CD4-positive, alpha-beta T cell treated with Interleukin-10 for 1 hour (primary cell): ENCODE results near the gene SMU1.

Experiments
- DNase-seq: peaks from one replicate; pipeline ENCODE4 v3.0.0-alpha.2; 2020

SMU1 gene

GRCh38 chr9:33044162-33044673 is 32.3 kb downstream of the SMU1 start:
- DNase-seq, result peak; percentile 77

- no peak for DNase-seq
Measured at GRCh38 chr9:33043671-33044070, 32.8 kb downstream of the SMU1 start.

- peak; percentile 48 for DNase-seq
Measured at GRCh38 chr9:33042473-33042872, 34.0 kb downstream of the SMU1 start.

GRCh38 chr9:33041432-33042188 is 34.9 kb downstream of the SMU1 start:
- DNase-seq, result peak; percentile 47

- DNase-seq, result peak; percentile 41
Measured at GRCh38 chr9:33040792-33041431, 35.6 kb downstream of the SMU1 start.

- no peak for DNase-seq
Measured at GRCh38 chr9:33032865-33033264, 43.6 kb downstream of the SMU1 start.

GRCh38 chr9:33032292-33032691 is 44.2 kb downstream of the SMU1 start:
- DNase-seq, result no peak

GRCh38 chr9:33030285-33030684 is 46.2 kb downstream of the SMU1 start:
- no peak for DNase-seq

- no peak for DNase-seq
Measured at GRCh38 chr9:33029231-33029786, 47.2 kb downstream of the SMU1 start.

GRCh38 chr9:33025572-33026342 is 50.7 kb downstream of the SMU1 start:
- peak; percentile 89 for DNase-seq

- DNase-seq, result peak; percentile 97
Measured at GRCh38 chr9:33024966-33025571, 51.4 kb downstream of the SMU1 start, which contains the start of gene DNAJA1. Gene DNAJA1 (plus strand): TSS chr9:33025273. CDS start chr9:33026485, 1,212 bp downstream.

GRCh38 chr9:33024126-33024965 is 52.1 kb downstream of the SMU1 start:
- DNase-seq, result no peak

GRCh38 chr9:33023661-33024060 is 52.8 kb downstream of the SMU1 start:
- no peak for DNase-seq

- no peak for DNase-seq
Measured at GRCh38 chr9:33022755-33023154, 53.7 kb downstream of the SMU1 start.

- no peak for DNase-seq
Measured at GRCh38 chr9:33022303-33022702, 54.2 kb downstream of the SMU1 start.

GRCh38 chr9:33019797-33020196 is 56.7 kb downstream of the SMU1 start:
- no peak for DNase-seq

- DNase-seq, result no peak
Measured at GRCh38 chr9:33017283-33018041, 59.0 kb downstream of the SMU1 start.

GRCh38 chr9:33014665-33015014 is 61.8 kb downstream of the SMU1 start:
- DNase-seq, result no peak

- DNase-seq, result no peak
Measured at GRCh38 chr9:33013962-33014664, 62.4 kb downstream of the SMU1 start.

- DNase-seq, result no peak
Measured at GRCh38 chr9:33012328-33013069, 64.0 kb downstream of the SMU1 start.
